Osteoblast (primary cell): ENCODE measurements around the gene ALDH3B2. TPM values are rescaled to one million over a fixed set of nuclear protein-coding genes. Genes with fewer than 3 reads are reported as not detected.

Experiments
- DNase-seq: peaks from one replicate; pipeline ENCODE4 v3.0.0; 2011; ENCODE audit warnings: low spot score, mixed read lengths; ENCODE audit not compliant: insufficient read length; ENCODE audit errors: missing footprints
- H2AFZ ChIP-seq: 2 replicates; pipeline ENCODE4 v1.6.0; 2011; ENCODE audit warnings: mild to moderate bottlenecking, low read length
- H3K27ac ChIP-seq: 2 replicates; pipeline ENCODE4 v1.5.1; 2011; ENCODE audit warnings: mild to moderate bottlenecking, low read depth, low read length, moderate library complexity
- H3K27me3 ChIP-seq: 2 replicates; pipeline ENCODE4 v1.6.0; 2012; ENCODE audit warnings: mild to moderate bottlenecking, control low read depth, inconsistent platforms, low read length, moderate library complexity; ENCODE audit not compliant: insufficient read depth
- H3K36me3 ChIP-seq: 2 replicates; pipeline ENCODE4 v1.5.1; 2011; ENCODE audit warnings: mild to moderate bottlenecking, low read length, control low read depth, moderate library complexity; ENCODE audit not compliant: insufficient read depth
- H3K4me1 ChIP-seq: 2 replicates; pipeline ENCODE4 v1.5.1; 2011; ENCODE audit warnings: mild to moderate bottlenecking, low read length, control low read depth, moderate library complexity; ENCODE audit not compliant: insufficient read depth
- H3K4me2 ChIP-seq: 2 replicates; pipeline ENCODE4 v1.6.0; 2011; ENCODE audit warnings: mild to moderate bottlenecking, low read length; ENCODE audit not compliant: insufficient read depth
- H3K4me3 ChIP-seq: fragments of 200-600 bp; sonication (generic); 3 replicates; pipeline ENCODE4 v1.5.1; 2012; ENCODE audit warnings: mild to moderate bottlenecking, low read length, inconsistent platforms; ENCODE audit not compliant: insufficient read depth
- H3K79me2 ChIP-seq: 2 replicates; pipeline ENCODE4 v1.6.0; 2012; ENCODE audit warnings: mild to moderate bottlenecking, low read length, control low read depth, inconsistent platforms; ENCODE audit not compliant: insufficient read depth
- H3K9me3 ChIP-seq: 2 replicates; pipeline ENCODE4 v1.5.1; 2011; ENCODE audit warnings: low read depth, low read length, control low read depth
- H4K20me1 ChIP-seq: 2 replicates; pipeline ENCODE4 v1.6.0; 2012; ENCODE audit warnings: mild to moderate bottlenecking, low read length, control low read depth; ENCODE audit not compliant: insufficient read depth
- CTCF ChIP-seq: IDR thresholded peaks from 2 replicates; pipeline ENCODE4 v1.5.1; 2011; ENCODE audit warnings: mild to moderate bottlenecking, low read depth, low read length, moderate library complexity; ENCODE audit errors: extremely low read depth
- total RNA-seq: library from RNA; depleted of rRNA; stranded (reverse); fragments of >200 nt; gene quantifications from 2 replicates; pipeline ENCODE4 v1.2.3, GENCODE V29; 2012

Gene ALDH3B2
- total RNA-seq, 1 donor: not detected

GRCh38 chr11:67634366-67635230, 39.8 kb downstream of the ALDH3B2 start:
- Histone ChIP-seq H2AFZ (no peak overlapping the region), H3K27ac (no peak overlapping the region), H3K4me3 (no peak overlapping the region), H3K36me3 (no peaks in the 10 kb centered on the region), H3K4me2 (no peak overlapping the region), H3K9me3 (no peaks in the 10 kb centered on the region), H3K79me2 (no peaks in the 10 kb centered on the region), H3K4me1 (peaks cover 5% of the 10 kb centered on the region), H3K27me3 (no peaks in the 10 kb centered on the region), H4K20me1 (no peaks in the 10 kb centered on the region)
- TF ChIP-seq CTCF: no peak
- peak; percentile 75 for DNase-seq

GRCh38 chr11:67633758-67634365, 40.6 kb downstream of the ALDH3B2 start:
- no peak for TF ChIP-seq CTCF
- Histone ChIP-seq H3K27me3 (no peaks in the 10 kb centered on the region), H3K36me3 (no peaks in the 10 kb centered on the region), H3K4me1 (peaks cover 5% of the 10 kb centered on the region), H3K79me2 (no peaks in the 10 kb centered on the region), H3K27ac (no peak overlapping the region), H3K9me3 (no peaks in the 10 kb centered on the region), H4K20me1 (no peaks in the 10 kb centered on the region), H3K4me2 (no peak overlapping the region), H3K4me3 (no peak overlapping the region), H2AFZ (no peak overlapping the region)
- DNase-seq: peak; percentile 72

- H3K9me3 ChIP-seq: no peaks in the 10 kb centered on the region
- H4K20me1 ChIP-seq: no peaks in the 10 kb centered on the region
- H3K27me3 ChIP-seq: no peaks in the 10 kb centered on the region
- no peak overlapping the region for H3K4me3 ChIP-seq
- no peak overlapping the region for H3K27ac ChIP-seq
- no peak overlapping the region for H2AFZ ChIP-seq
- H3K4me1 ChIP-seq: peaks cover 5% of the 10 kb centered on the region
- H3K4me2 ChIP-seq: no peak overlapping the region
- no peaks in the 10 kb centered on the region for H3K36me3 ChIP-seq
- H3K79me2 ChIP-seq: no peaks in the 10 kb centered on the region
- no peak for TF ChIP-seq CTCF
- peak; percentile 83 for DNase-seq
These were observed 41.3 kb downstream of the ALDH3B2 start for GRCh38 chr11:67632982-67633755.
